WTC11 (cell line): ENCODE data around the gene ARL6IP6. TPM values are rescaled to one million over a fixed set of nuclear protein-coding genes. Genes with fewer than 3 reads are reported as not detected.

Experiments used
- ATAC-seq: fragments of 200-7000 bp; cut with Tn5 transposase; 2 replicates; pipeline ENCODE4 v1.10.0; 2021; ENCODE audit warnings: mild to moderate bottlenecking, moderate library complexity
- CTCF ChIA-PET: fragments of 300-600 bp; sonication (Branson Sonifier 250); formaldehyde crosslinking; loops from one replicate; lab custom pipeline; 2021; ENCODE audit warnings: antibody characterized with exemption; lab: Charles Lee
- POLR2A ChIA-PET: fragments of 350-600 bp; sonication (Branson Sonifier 250); formaldehyde crosslinking; loops from one replicate; lab custom pipeline; 2021; ENCODE audit warnings: antibody characterized with exemption; lab: Charles Lee
- DNase-seq: peaks from one replicate; pipeline ENCODE4 v3.0.0; 2021; ENCODE audit warnings: low spot score
- H3K27ac Mint-ChIP-seq: 2 replicates; pipeline ENCODE4 v1.8.0; 2021; ENCODE audit warnings: mixed read lengths
- H3K27me3 Mint-ChIP-seq: 2 replicates; pipeline ENCODE4 v1.8.0; 2021; ENCODE audit warnings: low read depth, mild to moderate bottlenecking, moderate library complexity, mixed read lengths
- H3K36me3 Mint-ChIP-seq: 2 replicates; pipeline ENCODE4 v1.8.0; 2021; ENCODE audit warnings: mixed read lengths
- H3K4me1 Mint-ChIP-seq: 2 replicates; pipeline ENCODE4 v1.8.0; 2022; ENCODE audit warnings: mixed read lengths
- H3K4me3 Mint-ChIP-seq: 2 replicates; pipeline ENCODE4 v1.8.0; 2021; ENCODE audit warnings: mild to moderate bottlenecking, moderate library complexity, mixed read lengths
- H3K9me3 Mint-ChIP-seq: 2 replicates; pipeline ENCODE4 v1.8.0; 2021; ENCODE audit warnings: mixed read lengths
- AR ChIP-seq: fragments of 250-450 bp; sonication (Bioruptor Pico); IDR thresholded peaks from 2 replicates; pipeline ENCODE4 v1.9.0; 2021; ENCODE audit warnings: mild to moderate bottlenecking
- ETV6 ChIP-seq: sonication (generic); formaldehyde crosslinking; IDR thresholded peaks from 2 replicates; pipeline ENCODE4 v1.8.1; 2022; ENCODE audit warnings: mild to moderate bottlenecking, missing genetic modification reagents
- FOXP1 ChIP-seq: sonication (generic); formaldehyde crosslinking; IDR thresholded peaks from 2 replicates; pipeline ENCODE4 v1.8.0; 2022; ENCODE audit warnings: missing genetic modification reagents, mild to moderate bottlenecking, moderate library complexity, borderline replicate concordance
- JAZF1 ChIP-seq: fragments of 250-450 bp; sonication (Bioruptor Pico); IDR thresholded peaks from 2 replicates; pipeline ENCODE4 v1.9.0; 2021; ENCODE audit warnings: moderate library complexity, mild to moderate bottlenecking, inconsistent platforms
- RORB ChIP-seq: fragments of 250-450 bp; sonication (Bioruptor Pico); IDR thresholded peaks from 2 replicates; pipeline ENCODE4 v1.9.0; 2021; ENCODE audit warnings: mild to moderate bottlenecking
- SMAD3 ChIP-seq: sonication (generic); formaldehyde crosslinking; IDR thresholded peaks from 2 replicates; pipeline ENCODE4 v1.8.0; 2022; ENCODE audit warnings: missing genetic modification reagents, mild to moderate bottlenecking, borderline replicate concordance
- STAT6 ChIP-seq: sonication (generic); formaldehyde crosslinking; conservative IDR thresholded peaks from 2 replicates; pipeline ENCODE4 v1.8.1; 2023; ENCODE audit warnings: mild to moderate bottlenecking, low read depth, missing genetic modification reagents, moderate library complexity
- ZNF232 ChIP-seq: sonication (generic); formaldehyde crosslinking; IDR thresholded peaks from 2 replicates; pipeline ENCODE4 v1.8.0; 2022; ENCODE audit warnings: mild to moderate bottlenecking, missing genetic modification reagents
- ZNF263 ChIP-seq: sonication (generic); formaldehyde crosslinking; IDR thresholded peaks from 2 replicates; pipeline ENCODE4 v1.8.1; 2022; ENCODE audit warnings: low read depth, mild to moderate bottlenecking, moderate library complexity, missing genetic modification reagents
- ZNF281 ChIP-seq: sonication (generic); formaldehyde crosslinking; IDR thresholded peaks from 2 replicates; pipeline ENCODE4 v1.8.0; 2023; ENCODE audit warnings: mild to moderate bottlenecking, missing genetic modification reagents
- ZNF396 ChIP-seq: fragments of 250-450 bp; sonication (Bioruptor Pico); IDR thresholded peaks from 2 replicates; pipeline ENCODE4 v1.8.0; 2021; ENCODE audit warnings: mild to moderate bottlenecking, moderate library complexity, borderline replicate concordance
- total RNA-seq: library from RNA; stranded (reverse); gene quantifications from 3 replicates; pipeline ENCODE4 v1.2.3, GENCODE V29; 2021
- TF ChIP-seq, protein P1 (sequence below): sonication (generic); formaldehyde crosslinking; IDR thresholded peaks from 2 replicates; pipeline ENCODE4 v1.8.1; 2022; ENCODE audit warnings: low read depth, missing genetic modification reagents, borderline replicate concordance
- TF ChIP-seq, protein P2 (sequence below): fragments of 250-450 bp; sonication (Bioruptor Pico); IDR thresholded peaks from 2 replicates; pipeline ENCODE4 v1.9.0; 2021; ENCODE audit warnings: moderate library complexity, mild to moderate bottlenecking, inconsistent platforms, borderline replicate concordance
- TF ChIP-seq, protein P3 (sequence below): sonication (generic); formaldehyde crosslinking; IDR thresholded peaks from 2 replicates; pipeline ENCODE4 v1.8.0; 2022; ENCODE audit warnings: missing genetic modification reagents

Gene ARL6IP6
- total RNA-seq, 1 experiment from 2014 or later = 40.4 TPM

DNA sequence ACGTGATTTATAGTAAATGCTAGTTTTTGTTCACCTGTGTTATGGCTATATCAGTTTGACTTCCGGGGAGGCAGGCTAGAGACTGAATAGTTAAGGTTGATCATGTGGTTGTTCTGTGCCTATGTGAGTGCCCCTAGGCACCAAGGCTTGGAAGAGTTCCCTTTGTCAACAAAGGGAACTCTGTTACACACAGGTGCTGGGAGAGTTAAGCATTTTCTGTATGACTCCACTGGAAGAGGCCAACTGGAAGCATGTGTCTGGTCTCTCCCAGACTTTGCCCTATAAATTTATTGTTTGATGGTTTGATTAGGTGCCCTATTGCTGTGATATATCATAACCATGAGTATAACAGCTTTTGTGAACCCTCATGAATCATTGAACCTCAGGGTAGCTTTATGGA lies 63.8 kb downstream of the ARL6IP6 start:
- H3K4me3 Mint-ChIP-seq = no peak overlapping the region
- H3K36me3 Mint-ChIP-seq = peaks cover 17% of the 10 kb centered on the region
- no peak overlapping the region for H3K27ac Mint-ChIP-seq
- H3K9me3 Mint-ChIP-seq = peaks cover 18% of the 10 kb centered on the region
- CTCF ChIA-PET = no interaction called here
- H3K4me1 Mint-ChIP-seq = no peaks in the 10 kb centered on the region
- POLR2A ChIA-PET = no interaction called here
- ATAC-seq = no peak
- TF ChIP-seq FOXP1 (CRISPR knock-in tag) (no peak), ZNF232 (CRISPR knock-in tag) (no peak), ZNF281 (CRISPR knock-in tag) (no peak), ETV6 (CRISPR knock-in tag) (no peak), SMAD3 (CRISPR knock-in tag) (no peak)
- H3K27me3 Mint-ChIP-seq = no peaks in the 10 kb centered on the region; the same call in 1 of the 2 replicates
- no peak for DNase-seq

- no peaks in the 10 kb centered on the region for H3K27me3 Mint-ChIP-seq
- ATAC-seq (no peak), DNase-seq (no peak)
- no peak overlapping the region for H3K27ac Mint-ChIP-seq
- peaks cover 28% of the 10 kb centered on the region for H3K4me1 Mint-ChIP-seq
- TF ChIP-seq ZNF263 (CRISPR knock-in tag) = no peak
- no peak for TF ChIP-seq RORB
- no peak for TF ChIP-seq JAZF1 (CRISPR knock-in tag)
- no peak for TF ChIP-seq STAT6 (CRISPR knock-in tag)
- no peak for TF ChIP-seq ETV6 (CRISPR knock-in tag)
- no peak for TF ChIP-seq AR (CRISPR knock-in tag)
- TF ChIP-seq, protein P1, sequence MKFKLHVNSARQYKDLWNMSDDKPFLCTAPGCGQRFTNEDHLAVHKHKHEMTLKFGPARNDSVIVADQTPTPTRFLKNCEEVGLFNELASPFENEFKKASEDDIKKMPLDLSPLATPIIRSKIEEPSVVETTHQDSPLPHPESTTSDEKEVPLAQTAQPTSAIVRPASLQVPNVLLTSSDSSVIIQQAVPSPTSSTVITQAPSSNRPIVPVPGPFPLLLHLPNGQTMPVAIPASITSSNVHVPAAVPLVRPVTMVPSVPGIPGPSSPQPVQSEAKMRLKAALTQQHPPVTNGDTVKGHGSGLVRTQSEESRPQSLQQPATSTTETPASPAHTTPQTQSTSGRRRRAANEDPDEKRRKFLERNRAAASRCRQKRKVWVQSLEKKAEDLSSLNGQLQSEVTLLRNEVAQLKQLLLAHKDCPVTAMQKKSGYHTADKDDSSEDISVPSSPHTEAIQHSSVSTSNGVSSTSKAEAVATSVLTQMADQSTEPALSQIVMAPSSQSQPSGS (CRISPR knock-in tag) = no peak
- TF ChIP-seq, protein P2, sequence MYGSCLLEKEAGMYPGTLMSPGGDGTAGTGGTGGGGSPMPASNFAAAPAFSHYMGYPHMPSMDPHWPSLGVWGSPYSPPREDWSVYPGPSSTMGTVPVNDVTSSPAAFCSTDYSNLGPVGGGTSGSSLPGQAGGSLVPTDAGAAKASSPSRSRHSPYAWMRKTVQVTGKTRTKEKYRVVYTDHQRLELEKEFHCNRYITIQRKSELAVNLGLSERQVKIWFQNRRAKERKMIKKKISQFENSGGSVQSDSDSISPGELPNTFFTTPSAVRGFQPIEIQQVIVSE (CRISPR knock-in tag) = no peak
- no peak for TF ChIP-seq ZNF396
- TF ChIP-seq, protein P3, sequence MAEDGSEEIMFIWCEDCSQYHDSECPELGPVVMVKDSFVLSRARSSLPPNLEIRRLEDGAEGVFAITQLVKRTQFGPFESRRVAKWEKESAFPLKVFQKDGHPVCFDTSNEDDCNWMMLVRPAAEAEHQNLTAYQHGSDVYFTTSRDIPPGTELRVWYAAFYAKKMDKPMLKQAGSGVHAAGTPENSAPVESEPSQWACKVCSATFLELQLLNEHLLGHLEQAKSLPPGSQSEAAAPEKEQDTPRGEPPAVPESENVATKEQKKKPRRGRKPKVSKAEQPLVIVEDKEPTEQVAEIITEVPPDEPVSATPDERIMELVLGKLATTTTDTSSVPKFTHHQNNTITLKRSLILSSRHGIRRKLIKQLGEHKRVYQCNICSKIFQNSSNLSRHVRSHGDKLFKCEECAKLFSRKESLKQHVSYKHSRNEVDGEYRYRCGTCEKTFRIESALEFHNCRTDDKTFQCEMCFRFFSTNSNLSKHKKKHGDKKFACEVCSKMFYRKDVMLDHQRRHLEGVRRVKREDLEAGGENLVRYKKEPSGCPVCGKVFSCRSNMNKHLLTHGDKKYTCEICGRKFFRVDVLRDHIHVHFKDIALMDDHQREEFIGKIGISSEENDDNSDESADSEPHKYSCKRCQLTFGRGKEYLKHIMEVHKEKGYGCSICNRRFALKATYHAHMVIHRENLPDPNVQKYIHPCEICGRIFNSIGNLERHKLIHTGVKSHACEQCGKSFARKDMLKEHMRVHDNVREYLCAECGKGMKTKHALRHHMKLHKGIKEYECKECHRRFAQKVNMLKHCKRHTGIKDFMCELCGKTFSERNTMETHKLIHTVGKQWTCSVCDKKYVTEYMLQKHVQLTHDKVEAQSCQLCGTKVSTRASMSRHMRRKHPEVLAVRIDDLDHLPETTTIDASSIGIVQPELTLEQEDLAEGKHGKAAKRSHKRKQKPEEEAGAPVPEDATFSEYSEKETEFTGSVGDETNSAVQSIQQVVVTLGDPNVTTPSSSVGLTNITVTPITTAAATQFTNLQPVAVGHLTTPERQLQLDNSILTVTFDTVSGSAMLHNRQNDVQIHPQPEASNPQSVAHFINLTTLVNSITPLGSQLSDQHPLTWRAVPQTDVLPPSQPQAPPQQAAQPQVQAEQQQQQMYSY (CRISPR knock-in tag) = no peak
- peaks cover 20% of the 10 kb centered on the region for H3K36me3 Mint-ChIP-seq
- peaks cover 30% of the 10 kb centered on the region for H3K9me3 Mint-ChIP-seq
- ChIA-PET POLR2A (interaction anchor here (0.6 kb wide), 1 partner anchor 11 kb away, joined by 3 read pairs; no protein-coding TSS in a partner anchor), CTCF (no interaction called here)
- no peak overlapping the region for H3K4me3 Mint-ChIP-seq
Measured at GRCh38 chr2:152790883-152791282, 72.5 kb downstream of the ARL6IP6 start.
